Glutamatergic neuron (in vitro differentiated cells): ENCODE results near the gene ABHD11. TPM values are rescaled to one million over a fixed set of nuclear protein-coding genes. Genes with fewer than 3 reads are reported as not detected.
A peak's percentile ranks its signal among the peaks of the same experiment; 100 is the strongest.

Source experiments
- DNase-seq: peaks from one replicate; pipeline ENCODE4 v3.0.0; 2022
- H3K27ac Mint-ChIP-seq: one replicate; pipeline ENCODE4 v1.8.0; 2020; ENCODE audit warnings: mild to moderate bottlenecking, mixed read lengths, inconsistent platforms; ENCODE audit not compliant: unreplicated experiment
- H3K27me3 Mint-ChIP-seq: one replicate; pipeline ENCODE4 v1.8.0; 2020; ENCODE audit warnings: mild to moderate bottlenecking, moderate library complexity, mixed read lengths, inconsistent platforms; ENCODE audit not compliant: unreplicated experiment
- H3K36me3 Mint-ChIP-seq: one replicate; pipeline ENCODE4 v1.8.0; 2020; ENCODE audit warnings: mild to moderate bottlenecking, mixed read lengths, inconsistent platforms; ENCODE audit not compliant: unreplicated experiment
- H3K4me1 Mint-ChIP-seq: one replicate; pipeline ENCODE4 v1.8.0; 2020; ENCODE audit warnings: mild to moderate bottlenecking, low read depth, mixed read lengths, inconsistent platforms; ENCODE audit not compliant: unreplicated experiment
- H3K4me3 Mint-ChIP-seq: one replicate; pipeline ENCODE4 v1.8.0; 2020; ENCODE audit warnings: mild to moderate bottlenecking, mixed read lengths, inconsistent platforms; ENCODE audit not compliant: unreplicated experiment
- H3K9me3 Mint-ChIP-seq: one replicate; pipeline ENCODE4 v1.8.0; 2020; ENCODE audit warnings: mild to moderate bottlenecking, moderate library complexity, mixed read lengths, inconsistent platforms; ENCODE audit not compliant: unreplicated experiment
- CTCF ChIP-seq: fragments of 200-600 bp; sonication (generic); IDR thresholded peaks from one replicate; pipeline ENCODE4 v1.5.0; 2021; ENCODE audit not compliant: partially characterized antibody, unreplicated experiment
- total RNA-seq: library from RNA; stranded (reverse); fragmentation: NEBNext Ultra II Directional; extraction: Animal tissue kit (Norgen Biotek cat#: 25700); gene quantifications from one replicate; pipeline ENCODE4 v1.2.1, GENCODE V29; 2021; ENCODE audit not compliant: unreplicated experiment

ABHD11 gene
- total RNA-seq, 1 donor from 2014 or later = 13.9 TPM

- Mint-ChIP-seq H3K4me3 (no peak overlapping the region), H3K36me3 (peaks cover 4% of the 10 kb centered on the region)
Measured at GRCh38 chr7:73708961-73709549, 29.5 kb downstream of the ABHD11 start.

GRCh38 chr7:73707045-73707631, 31.5 kb downstream of the ABHD11 start:
- peak; percentile 79 for DNase-seq

More at GRCh38 chr7:73708961-73709549, 29.5 kb downstream of the ABHD11 start:
- Mint-ChIP-seq H3K4me1 (peaks cover 17% of the 10 kb centered on the region), H3K9me3 (peaks cover 5% of the 10 kb centered on the region), H3K27me3 (peaks cover 2% of the 10 kb centered on the region), H3K27ac (no peak overlapping the region)
- DNase-seq = no peak
- no peak for TF ChIP-seq CTCF

GRCh38 chr7:73706126-73707044, 32.2 kb downstream of the ABHD11 start:
- Mint-ChIP-seq H3K36me3 (no peaks in the 10 kb centered on the region), H3K27ac (peak overlapping the region; percentile 82), H3K9me3 (peaks cover 6% of the 10 kb centered on the region), H3K4me1 (peaks cover 20% of the 10 kb centered on the region), H3K4me3 (no peak overlapping the region), H3K27me3 (peaks cover 4% of the 10 kb centered on the region)
- no peak for DNase-seq
- TF ChIP-seq CTCF = no peak

More at GRCh38 chr7:73707045-73707631, 31.5 kb downstream of the ABHD11 start:
- H3K4me3 Mint-ChIP-seq = no peak overlapping the region
- peaks cover 1% of the 10 kb centered on the region for H3K9me3 Mint-ChIP-seq
- H3K4me1 Mint-ChIP-seq = peaks cover 22% of the 10 kb centered on the region
- no peaks in the 10 kb centered on the region for H3K36me3 Mint-ChIP-seq
- peaks cover under 1% of the 10 kb centered on the region for H3K27me3 Mint-ChIP-seq
- no peak for TF ChIP-seq CTCF
- peak overlapping the region; percentile 82 for H3K27ac Mint-ChIP-seq

GRCh38 chr7:73705551-73705920, 33.1 kb downstream of the ABHD11 start:
- Mint-ChIP-seq H3K36me3 (no peaks in the 10 kb centered on the region), H3K27me3 (peaks cover 4% of the 10 kb centered on the region), H3K9me3 (peaks cover 5% of the 10 kb centered on the region), H3K27ac (no peak overlapping the region), H3K4me3 (peak overlapping the region; percentile 46), H3K4me1 (peaks cover 20% of the 10 kb centered on the region)
- TF ChIP-seq CTCF = no peak
- no peak for DNase-seq
